Astrocyte (in vitro differentiated cells and primary cell): Measurements from ENCODE around the gene UBASH3A.

Experiments used
- EZH2 ChIP-seq: IDR thresholded peaks from 2 replicates; pipeline ENCODE4 v1.6.1; 2012; ENCODE audit warnings: mild to moderate bottlenecking, low read length, inconsistent platforms; ENCODE audit not compliant: insufficient read depth
- TF ChIP-seq, protein P1 (sequence below): IDR thresholded peaks from 2 replicates; pipeline ENCODE4 v1.5.1; 2011; ENCODE audit warnings: low read depth, mild to moderate bottlenecking, inconsistent platforms, low read length, moderate library complexity; ENCODE audit not compliant: insufficient read depth

DNA sequence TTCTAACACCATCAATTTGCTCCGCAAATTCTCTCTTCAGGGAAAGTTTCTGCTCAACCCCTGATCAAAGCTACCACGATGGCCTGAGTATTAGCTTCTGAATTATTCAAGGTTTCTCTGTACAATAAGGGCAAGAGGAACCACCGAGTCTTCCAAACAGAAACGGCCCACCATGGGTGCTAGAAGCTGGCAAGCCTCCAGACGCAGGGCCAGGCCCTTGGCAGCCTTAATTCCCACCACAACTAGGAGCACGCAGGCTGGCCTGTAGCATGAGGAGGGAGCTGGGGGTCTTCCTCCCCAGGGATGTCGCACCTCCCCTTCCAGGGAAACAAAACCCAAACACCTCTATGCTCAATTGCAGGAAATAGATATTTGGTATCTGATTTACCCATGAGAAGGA, 81.3 kb downstream of the UBASH3A start:
- TF ChIP-seq, protein P1, sequence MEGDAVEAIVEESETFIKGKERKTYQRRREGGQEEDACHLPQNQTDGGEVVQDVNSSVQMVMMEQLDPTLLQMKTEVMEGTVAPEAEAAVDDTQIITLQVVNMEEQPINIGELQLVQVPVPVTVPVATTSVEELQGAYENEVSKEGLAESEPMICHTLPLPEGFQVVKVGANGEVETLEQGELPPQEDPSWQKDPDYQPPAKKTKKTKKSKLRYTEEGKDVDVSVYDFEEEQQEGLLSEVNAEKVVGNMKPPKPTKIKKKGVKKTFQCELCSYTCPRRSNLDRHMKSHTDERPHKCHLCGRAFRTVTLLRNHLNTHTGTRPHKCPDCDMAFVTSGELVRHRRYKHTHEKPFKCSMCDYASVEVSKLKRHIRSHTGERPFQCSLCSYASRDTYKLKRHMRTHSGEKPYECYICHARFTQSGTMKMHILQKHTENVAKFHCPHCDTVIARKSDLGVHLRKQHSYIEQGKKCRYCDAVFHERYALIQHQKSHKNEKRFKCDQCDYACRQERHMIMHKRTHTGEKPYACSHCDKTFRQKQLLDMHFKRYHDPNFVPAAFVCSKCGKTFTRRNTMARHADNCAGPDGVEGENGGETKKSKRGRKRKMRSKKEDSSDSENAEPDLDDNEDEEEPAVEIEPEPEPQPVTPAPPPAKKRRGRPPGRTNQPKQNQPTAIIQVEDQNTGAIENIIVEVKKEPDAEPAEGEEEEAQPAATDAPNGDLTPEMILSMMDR: no peak
- TF ChIP-seq EZH2: no peak
